ENCODE data around the gene THSD4.

GRCh38 chr15:71195242-71195641, 80.0 kb downstream of the THSD4 start:
- TF ChIP-seq CTCF (conservative IDR thresholded peaks at IDR 0.05 in 1 of 2, IDR thresholded peaks at IDR 0.05 in 1 of 2; ENCODE audit: low read depth in 1 of 2, low read length in 2 of 2) = no peak
- TF ChIP-seq EZH2 (IDR thresholded peaks at IDR 0.05; ENCODE audit: low read length, missing control alignments) = no peak

Measured in fibroblast of lung (primary cell).